ENCODE measurements around the gene PGBD1. TPM values are rescaled to one million over a fixed set of nuclear protein-coding genes. Genes with fewer than 3 reads are reported as not detected.
A peak's percentile ranks its signal among the peaks of the same experiment; 100 is the strongest.

Gene PGBD1
- total and polyA plus RNA-seq, 4 experiments from 2014 or later: 0.08 to 1.4 (median 0.68) TPM

- POLR2A ChIA-PET (ENCODE audit: partially characterized antibody): interaction anchor here (0.8 to 2.2 kb wide), 5 partner anchors 12 to 1271 kb away, joined by 3 to 20 read pairs (median 3); partner anchors contain the start of genes ZKSCAN4 and ZSCAN31
- CTCF ChIA-PET (ENCODE audit: partially characterized antibody): interaction anchor here (1.0 kb wide), 1 partner anchor 83 kb away, joined by 3 read pairs; no protein-coding TSS in a partner anchor
Measured at GRCh38 chr6:28351087-28351486, 69.7 kb downstream of the PGBD1 start.

GRCh38 chr6:28351493-28351925 is 70.1 kb downstream of the PGBD1 start:
- POLR2A ChIA-PET (ENCODE audit: partially characterized antibody): interaction anchor here (0.8 to 2.2 kb wide), 4 partner anchors 11 to 1272 kb away, joined by 3 to 7 read pairs (median 3); partner anchors contain the start of gene ZKSCAN4
- Histone ChIP-seq H3K27ac (ENCODE audit: low read depth, low read length) (no peak overlapping the region), H3K4me3 (ENCODE audit: low read length in 2 of 2) (no peak overlapping the region), H3K4me1 (ENCODE audit: insufficient read depth, low read length) (peaks cover 33% of the 10 kb centered on the region), H3K36me3 (ENCODE audit: insufficient read depth, low read length) (no peaks in the 10 kb centered on the region), H3K9me3 (ENCODE audit: control insufficient read depth in 1 of 2, low read length in 2 of 2) (no peaks in the 10 kb centered on the region), H3K27me3 (ENCODE audit: insufficient read depth, low read length) (no peaks in the 10 kb centered on the region)
- peaks cover 0 to 2% (median 0%) of the 10 kb centered on the region in 8 donors for H3K9me3 Mint-ChIP-seq
- intact Hi-C loops (cut with micrococcal nuclease): loop anchor here (10.0 kb wide), 1 partner anchor 577 kb away; no protein-coding TSS in a partner anchor
- H3K4me1 Mint-ChIP-seq: peaks cover 31 to 46% (median 39%) of the 10 kb centered on the region in 4 donors
- DNase-seq: no peak
- H3K27ac Mint-ChIP-seq: peak overlapping the region in 1 of 7 donors; percentile 19
- CTCF ChIA-PET (ENCODE audit: partially characterized antibody): interaction anchor here (1.0 kb wide), 1 partner anchor 83 kb away, joined by 3 read pairs; no protein-coding TSS in a partner anchor
- H3K4me3 Mint-ChIP-seq: peak overlapping the region in 7 of 8 donors; percentile 7 to 100 (median 70)
- peaks cover 3 to 4% of the 10 kb centered on the region in 2 donors for H3K36me3 Mint-ChIP-seq
- H3K27me3 Mint-ChIP-seq: peaks cover 0 to 5% of the 10 kb centered on the region in 2 donors

More at GRCh38 chr6:28351087-28351486, 69.7 kb downstream of the PGBD1 start:
- Histone ChIP-seq H3K27me3 (ENCODE audit: insufficient read depth, low read length) (no peaks in the 10 kb centered on the region), H3K4me3 (ENCODE audit: low read length in 2 of 2) (no peak overlapping the region), H3K36me3 (ENCODE audit: insufficient read depth, low read length) (no peaks in the 10 kb centered on the region), H3K9me3 (ENCODE audit: control insufficient read depth in 1 of 2, low read length in 2 of 2) (no peaks in the 10 kb centered on the region), H3K27ac (ENCODE audit: low read depth, low read length) (no peak overlapping the region), H3K4me1 (ENCODE audit: insufficient read depth, low read length) (peaks cover 29% of the 10 kb centered on the region)
- Mint-ChIP-seq H3K27ac (peak overlapping the region in 2 of 7 donors; percentile 63 to 78), H3K27me3 (peaks cover 0 to 5% of the 10 kb centered on the region in 2 donors), H3K4me1 (peaks cover 29 to 43% (median 37%) of the 10 kb centered on the region in 4 donors), H3K4me3 (peak overlapping the region in 7 of 8 donors; percentile 44 to 100 (median 99)), H3K9me3 (peaks cover 0 to 2% (median 0%) of the 10 kb centered on the region in 8 donors), H3K36me3 (peaks cover 3 to 4% of the 10 kb centered on the region in 2 donors)
- DNase-seq: no peak
- intact Hi-C loops (cut with micrococcal nuclease): loop anchor here (10.0 kb wide), 1 partner anchor 576 kb away; no protein-coding TSS in a partner anchor

Other genes starting within 250 kb of the PGBD1 start
- gene ZNF165, start 201.0 kb upstream of the PGBD1 start, total RNA-seq: 1 to 10 TPM in 1 of 2 experiments, under 1 TPM in 1; 0.75 to 1.4 TPM
- under 1 TPM; 0.78 to 0.96 TPM for gene ZNF165, start 201.0 kb upstream of the PGBD1 start, polyA plus RNA-seq
- 10 to 100 TPM; 13.4 to 14.8 TPM for gene ZSCAN16, start 157.0 kb upstream of the PGBD1 start, total RNA-seq
- gene ZSCAN16, start 157.0 kb upstream of the PGBD1 start, polyA plus RNA-seq: 10 to 100 TPM; 12.4 to 14.2 TPM
- gene ZKSCAN8, start 139.7 kb upstream of the PGBD1 start, total RNA-seq: 10 to 100 TPM; 40.8 to 43.3 TPM
- 1 to 10 TPM in 1 of 2 donors, not detected in 1; 1.8 TPM for gene ZKSCAN8, start 139.7 kb upstream of the PGBD1 start, polyA plus RNA-seq
- 1 to 10 TPM; 3.4 to 4.4 TPM for gene ZSCAN9, start 56.3 kb upstream of the PGBD1 start, total RNA-seq
- gene ZSCAN9, start 56.3 kb upstream of the PGBD1 start, polyA plus RNA-seq: 1 to 10 TPM; 1.2 to 3.5 TPM
- 10 to 100 TPM in 1 of 2 experiments, 1 to 10 TPM in 1; 9.9 to 11.1 TPM for gene ZKSCAN4, start 29.3 kb upstream of the PGBD1 start, total RNA-seq
- 1 to 10 TPM; 2.4 to 5.2 TPM for gene ZKSCAN4, start 29.3 kb upstream of the PGBD1 start, polyA plus RNA-seq
- under 1 TPM in 1 of 2 experiments, not detected in 1; 0.33 TPM for gene NKAPL, start 22.3 kb upstream of the PGBD1 start, total RNA-seq
- under 1 TPM in 1 of 2 donors, not detected in 1; 0.15 TPM for gene NKAPL, start 22.3 kb upstream of the PGBD1 start, polyA plus RNA-seq
- gene ZSCAN26, start 14.4 kb upstream of the PGBD1 start, total RNA-seq: 10 to 100 TPM; 23.3 to 26.5 TPM
- gene ZSCAN26, start 14.4 kb upstream of the PGBD1 start, polyA plus RNA-seq: 10 to 100 TPM; 13.1 to 14.2 TPM
- under 1 TPM; 0.73 to 0.97 TPM for gene ZSCAN31, start 54.6 kb downstream of the PGBD1 start, total RNA-seq
- gene ZSCAN31, start 54.6 kb downstream of the PGBD1 start, polyA plus RNA-seq: 1 to 10 TPM in 1 of 2 donors, under 1 TPM in 1; 0.86 to 1.2 TPM
- gene ZKSCAN3, start 68.4 kb downstream of the PGBD1 start, total RNA-seq: 10 to 100 TPM; 12.4 to 12.6 TPM
- 1 to 10 TPM; 2.3 to 4.2 TPM for gene ZKSCAN3, start 68.4 kb downstream of the PGBD1 start, polyA plus RNA-seq
- 1 to 10 TPM; 8.0 to 8.3 TPM for gene ZSCAN12, start 118.2 kb downstream of the PGBD1 start, total RNA-seq
- 1 to 10 TPM in 1 of 2 donors, under 1 TPM in 1; 0.70 to 1.3 TPM for gene ZSCAN12, start 118.2 kb downstream of the PGBD1 start, polyA plus RNA-seq
- 1 to 10 TPM; 1.1 to 1.7 TPM for gene ZSCAN23, start 161.9 kb downstream of the PGBD1 start, total RNA-seq
- gene ZSCAN23, start 161.9 kb downstream of the PGBD1 start, polyA plus RNA-seq: not detected
- gene GPX6, start 234.2 kb downstream of the PGBD1 start, total RNA-seq: not detected
- not detected for gene GPX6, start 234.2 kb downstream of the PGBD1 start, polyA plus RNA-seq
- gene GPX5, start 244.3 kb downstream of the PGBD1 start, total RNA-seq: not detected
- gene GPX5, start 244.3 kb downstream of the PGBD1 start, polyA plus RNA-seq: not detected

Measured in CD4-positive, alpha-beta memory T cell (primary cell).